GM18873 (cell line): ENCODE data around the gene ITGB5.
A peak's percentile ranks its signal among the peaks of the same experiment; 100 is the strongest.

Experiments used
- ATAC-seq: cut with Tn5 transposase; IDR thresholded peaks from one replicate; pipeline ENCODE4 v1.9.1; 2021; ENCODE audit warnings: mild to moderate bottlenecking, moderate library complexity, moderate number of reproducible peaks; ENCODE audit not compliant: unreplicated experiment, low FRiP score

The ITGB5 gene

DNA sequence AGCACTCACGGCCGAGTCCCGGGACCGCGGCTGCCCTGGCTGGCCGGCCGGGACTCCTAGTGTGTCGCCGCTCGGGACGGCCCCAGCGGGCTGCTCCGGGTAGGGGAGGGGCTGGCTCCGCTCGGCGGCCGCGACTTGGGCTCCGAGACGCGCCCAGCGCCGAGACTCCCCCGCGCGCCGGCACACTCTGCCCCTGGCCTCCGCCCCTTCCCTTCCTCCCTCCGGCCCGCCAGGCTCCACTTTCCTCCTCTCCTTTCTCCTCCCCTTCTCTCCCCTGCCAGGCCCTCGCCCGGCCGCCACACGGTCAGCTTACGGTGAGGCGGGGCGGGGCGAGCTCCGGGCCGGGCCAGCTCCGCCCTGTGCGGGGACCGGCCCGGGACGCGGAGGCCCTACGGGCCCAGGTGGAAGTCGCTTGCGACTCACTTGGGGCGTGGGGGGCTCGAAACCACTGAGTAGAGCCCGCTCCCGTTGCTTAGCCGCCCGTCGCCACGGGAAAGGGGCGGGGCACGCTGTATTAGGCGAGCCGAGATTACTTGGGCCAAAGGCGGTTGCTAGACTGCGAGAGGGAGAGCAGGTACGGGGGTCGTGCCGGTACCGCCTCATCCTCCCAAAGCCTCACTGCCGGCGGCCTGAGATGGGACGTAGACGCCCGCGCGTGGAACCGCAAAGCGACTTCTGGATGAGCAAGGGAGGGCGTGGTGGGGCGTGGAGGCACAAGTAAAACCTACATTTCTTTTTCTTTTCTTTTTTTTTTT, at the start of gene ITGB5:
Gene ITGB5 (minus strand): TSS at position 189 of the 755 bp plus-strand sequence. CDS start 365 bp downstream, outside the sequence.
- no peak for ATAC-seq

GRCh38 chr3:124935794-124936542, 48.8 kb upstream of the ITGB5 start:
- ATAC-seq: no peak

DNA sequence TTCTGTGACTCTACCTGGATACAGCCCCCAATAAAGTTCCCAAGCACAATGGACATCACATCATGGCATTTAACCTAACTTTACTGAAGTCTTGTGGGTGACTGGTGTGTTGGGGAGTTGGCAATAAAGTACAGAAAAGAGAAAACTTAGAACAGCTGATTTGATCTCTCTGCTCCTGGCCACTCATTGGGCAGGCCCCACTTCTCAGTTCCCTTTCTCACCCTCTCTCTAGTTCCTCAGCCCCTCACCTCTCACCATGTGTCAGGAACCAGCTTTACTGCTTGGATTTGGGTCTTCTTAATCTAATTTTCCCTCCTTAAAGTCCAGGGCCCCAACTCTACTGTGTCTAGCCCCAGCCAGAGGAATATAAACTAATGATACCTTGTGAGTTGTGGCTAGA, 48.1 kb upstream of the ITGB5 start:
- ATAC-seq: no peak

- no peak for ATAC-seq
These were observed 47.4 kb upstream of the ITGB5 start, which contains the start of gene MUC13 for GRCh38 chr3:124934577-124934976. MUC13 (minus strand) TSS chr3:124934751; CDS start chr3:124934712, 39 bp downstream.

- no peak for ATAC-seq
These were observed 41.4 kb upstream of the ITGB5 start for GRCh38 chr3:124928333-124929202.

- peak; percentile 59 for ATAC-seq
These were observed 40.4 kb upstream of the ITGB5 start for GRCh38 chr3:124927574-124928045.

GRCh38 chr3:124926426-124927101, 39.4 kb upstream of the ITGB5 start:
- no peak for ATAC-seq

GRCh38 chr3:124924741-124925140, 37.6 kb upstream of the ITGB5 start:
- ATAC-seq: no peak

DNA sequence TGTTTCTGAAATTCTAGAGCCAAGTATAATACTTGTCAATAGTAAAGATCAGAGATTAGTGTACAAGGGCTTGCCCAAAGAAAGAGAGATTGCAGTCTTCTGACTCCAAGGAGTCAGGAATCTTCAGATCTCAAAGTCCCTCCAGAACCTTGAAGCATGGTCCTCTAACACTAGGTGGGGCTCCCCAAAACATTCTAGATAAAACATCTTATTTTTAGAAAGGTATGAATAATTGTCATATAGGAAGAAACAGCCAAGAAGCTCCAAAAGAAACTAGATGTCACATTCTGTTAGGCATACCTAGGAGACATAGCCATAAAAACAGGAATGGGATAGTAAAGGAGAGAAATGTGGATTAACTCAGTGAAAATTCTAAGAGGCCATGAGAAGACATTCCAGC, 36.7 kb upstream of the ITGB5 start:
- no peak for ATAC-seq

- no peak for ATAC-seq
These were observed 33.6 kb upstream of the ITGB5 start for GRCh38 chr3:124920718-124921117.

DNA sequence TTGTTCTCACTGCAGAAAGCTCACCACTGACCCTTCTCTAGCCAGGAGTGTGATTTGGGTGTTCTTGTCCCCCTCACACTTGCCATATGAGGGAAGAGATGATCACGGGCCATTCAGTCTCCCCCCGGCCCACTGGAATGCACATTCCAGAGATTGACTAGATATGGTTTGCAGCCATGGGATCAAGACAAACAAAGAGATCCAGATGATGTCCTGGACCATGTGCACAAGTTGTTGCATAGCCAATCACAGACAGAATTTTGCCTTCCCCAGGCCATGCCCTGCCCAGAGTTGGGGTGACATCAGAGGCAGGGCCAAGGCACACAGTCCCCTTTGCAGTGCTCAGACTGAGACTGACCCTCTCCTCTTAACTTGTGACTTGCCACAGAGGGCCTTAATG, 32.6 kb upstream of the ITGB5 start:
- ATAC-seq: no peak

DNA sequence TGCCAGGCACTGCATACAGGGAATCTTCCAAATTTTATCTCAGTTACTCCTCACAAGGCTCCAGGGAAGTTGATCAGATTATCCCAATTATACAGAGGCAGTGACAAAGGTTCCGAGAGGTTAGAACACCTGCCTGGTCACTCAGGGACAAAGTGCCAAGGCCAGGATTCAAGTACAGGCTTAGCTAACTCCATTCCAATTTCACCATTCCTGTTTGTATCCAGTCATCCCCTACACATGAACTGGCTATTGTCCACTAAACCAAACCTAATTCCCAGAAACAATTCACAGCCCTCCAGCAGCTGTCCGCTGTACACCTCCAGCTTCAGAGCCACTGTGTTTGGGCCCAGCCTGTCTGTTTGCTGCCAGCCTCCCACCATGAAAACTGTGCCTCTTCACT, 31.4 kb upstream of the ITGB5 start:
- no peak for ATAC-seq

GRCh38 chr3:124916837-124917409, 29.8 kb upstream of the ITGB5 start:
- no peak for ATAC-seq

DNA sequence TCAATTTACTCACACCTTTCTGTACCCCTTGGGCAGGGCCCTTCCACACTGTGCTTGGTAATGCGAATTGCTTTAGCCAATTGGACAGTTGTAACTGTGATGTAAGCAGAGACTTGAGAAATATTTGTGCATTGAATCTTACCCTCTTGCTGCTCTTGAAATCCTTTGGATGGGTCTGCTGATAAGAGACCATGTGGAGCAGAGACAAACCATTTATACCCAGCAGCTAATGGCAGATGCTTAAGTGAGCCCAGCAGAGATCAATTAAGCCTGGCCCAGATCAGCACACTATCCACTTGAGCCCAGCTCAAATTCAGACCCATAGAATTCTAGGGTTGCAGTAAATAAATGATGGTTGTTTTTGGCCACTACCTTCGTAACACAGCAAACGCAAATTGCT, 28.1 kb upstream of the ITGB5 start:
- ATAC-seq: no peak

DNA sequence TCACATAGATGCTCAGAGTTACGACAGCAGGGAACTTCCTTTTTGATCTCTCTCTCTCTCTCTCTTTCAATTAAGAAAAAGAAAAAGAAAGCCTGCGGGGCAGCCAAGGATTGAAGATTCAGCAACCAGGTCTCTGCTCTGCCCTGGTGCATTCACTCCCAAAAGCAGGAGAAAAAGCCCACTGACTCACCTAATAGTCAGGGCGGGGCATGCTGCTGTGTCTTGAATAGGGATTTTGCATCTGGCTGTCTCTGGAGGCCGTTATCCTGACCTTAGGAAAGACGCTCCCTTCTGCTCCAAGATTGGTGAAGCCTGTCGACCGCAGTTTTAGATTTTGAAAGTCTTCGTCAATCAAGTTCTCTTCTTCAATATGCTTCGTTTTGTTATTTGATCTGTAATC, 20.8 kb upstream of the ITGB5 start:
- ATAC-seq: no peak

GRCh38 chr3:124904835-124905492, 17.8 kb upstream of the ITGB5 start:
- no peak for ATAC-seq

DNA sequence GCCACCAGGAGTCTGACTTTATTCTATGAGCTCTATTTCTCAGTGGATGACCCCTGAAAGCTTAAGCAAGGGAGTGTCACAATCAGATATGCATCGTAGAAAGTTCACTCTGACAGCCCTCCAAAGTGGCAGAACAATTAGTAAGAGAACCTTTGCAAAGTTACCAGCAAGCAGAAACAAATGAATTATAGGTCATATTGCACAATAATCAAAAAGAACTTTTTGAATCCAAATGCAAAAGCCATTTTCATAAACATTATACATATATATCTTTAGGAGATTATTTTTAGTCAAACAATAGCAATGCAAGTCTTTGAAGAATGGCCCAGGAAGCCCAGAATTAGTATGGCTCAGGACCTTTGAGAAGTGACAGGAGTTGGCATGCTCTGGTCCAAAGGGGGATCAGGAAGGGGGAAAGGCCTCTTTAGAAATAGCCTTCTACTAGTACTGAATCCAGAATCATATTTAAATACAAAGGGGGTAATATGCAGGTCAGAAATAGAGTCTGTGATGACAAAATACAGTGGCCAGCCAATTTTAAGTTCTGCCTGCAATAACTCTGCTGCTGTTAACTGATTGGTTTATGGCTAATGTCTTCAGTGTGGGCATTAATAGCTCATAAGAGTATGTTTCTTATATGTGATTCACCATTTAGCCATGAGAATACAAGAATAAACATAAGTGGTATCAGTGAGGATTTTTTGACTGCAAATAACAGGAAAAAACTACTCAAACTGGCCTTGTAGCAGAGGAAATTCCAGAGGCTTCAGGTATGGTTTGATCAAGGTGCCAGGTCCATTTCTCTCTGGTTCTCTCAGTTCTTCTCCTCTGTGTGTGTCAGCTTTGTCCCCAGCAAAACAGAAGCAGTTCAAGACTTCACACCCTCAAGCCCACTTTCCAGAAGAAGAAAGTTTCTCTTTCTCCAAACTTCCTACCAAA, 17.0 kb upstream of the ITGB5 start:
- no peak for ATAC-seq

- no peak for ATAC-seq
These were observed 9.8 kb upstream of the ITGB5 start for GRCh38 chr3:124896824-124897526.
